ENCODE results near the gene ZNF697. TPM values are rescaled to one million over a fixed set of nuclear protein-coding genes. Genes with fewer than 3 reads are reported as not detected.
"Not testable (repeated sequence)": the region's sequence is repeated elsewhere in the genome, so short reads cannot be mapped to it uniquely, and the experiment has no call there.

Gene ZNF697
- 1 to 10 TPM; 2.9 to 4.9 (median 3.9) TPM for total RNA-seq
- 1 to 10 TPM; 1.3 to 2.2 (median 2.0) TPM for polyA plus RNA-seq
- long read RNA-seq, donor 1, partial matches to known transcripts, result 0 of 1 reads
- long read RNA-seq, donor 1, other reads (novel, unspliced or antisense), result 1 of 1 reads
- long read RNA-seq, donor 2, result 0 reads

- ATAC-seq (peak; percentile 94 to 96 (median 96)), DNase-seq (peak; percentile 98 to 99)
- peak; percentile 8 for TF ChIP-seq CTCF (IDR thresholded peaks at IDR 0.05)
- no peaks in the 10 kb centered on the region for H3K9me3 ChIP-seq
- intact Hi-C loops (cut with DNase I), result loop anchor here (2.0 kb wide), 2 partner anchors 15 to 25 kb away; no protein-coding TSS in a partner anchor
- peak within 1 kb of the TSS; percentile 93 for H3K27ac ChIP-seq
- H3K4me3 ChIP-seq, result peak within 1 kb of the TSS; percentile 96
- H3K4me1 ChIP-seq, result peaks cover 6% of the 10 kb centered on the region
- no peaks in the 10 kb centered on the region for H3K27me3 ChIP-seq (ENCODE audit: insufficient read depth in 3 of 3, low read length in 2 of 3)
- no peaks in the 10 kb centered on the region for H3K36me3 ChIP-seq (ENCODE audit: insufficient read depth in 1 of 2, low read depth in 1 of 2)
- 0 to 1% (median 0%) methylated on average over 65 to 81 of the region's 81 CpGs for WGBS, 3 donors
These were observed at the start of gene ZNF697 for GRCh38 chr1:119647734-119648619. Gene ZNF697 (minus strand): TSS chr1:119648266. CDS start chr1:119626100, 22,166 bp downstream.

- 37 to 52% (median 52%) methylated on average over 3 of the region's 3 CpGs for WGBS, 3 donors
- no peak for TF ChIP-seq CTCF (IDR thresholded peaks at IDR 0.05)
- H3K36me3 ChIP-seq (ENCODE audit: insufficient read depth in 1 of 2, low read depth in 1 of 2), result no peaks in the 10 kb centered on the region
- peaks cover 0 to 2% (median 0%) of the 10 kb centered on the region in 3 donors for H3K27me3 ChIP-seq (ENCODE audit: insufficient read depth in 3 of 3, low read length in 2 of 3)
- no peak for ATAC-seq
- H3K9me3 ChIP-seq, result peaks cover 3% of the 10 kb centered on the region
- H3K4me1 ChIP-seq, result no peaks in the 10 kb centered on the region
- no peak for DNase-seq
- no peak overlapping the region for H3K4me3 ChIP-seq
- intact Hi-C loops (cut with DNase I), result no loop called here
- no peak overlapping the region for H3K27ac ChIP-seq
These were observed 49.5 kb upstream of the ZNF697 start for GRCh38 chr1:119697598-119697997.

GRCh38 chr1:119696863-119697262 lies 48.8 kb upstream of the ZNF697 start:
- WGBS, 3 donors, result 65 to 88% (median 81%) methylated on average over 4 of the region's 4 CpGs

GRCh38 chr1:119689511-119689910 lies 41.4 kb upstream of the ZNF697 start:
- Histone ChIP-seq H3K9me3 (no peaks in the 10 kb centered on the region), H3K27ac (no peak overlapping the region), H3K4me1 (no peaks in the 10 kb centered on the region), H3K36me3 (ENCODE audit: insufficient read depth in 1 of 2, low read depth in 1 of 2) (no peaks in the 10 kb centered on the region), H3K4me3 (no peak overlapping the region), H3K27me3 (ENCODE audit: insufficient read depth in 3 of 3, low read length in 2 of 3) (no peaks in the 10 kb centered on the region)
- TF ChIP-seq CTCF (IDR thresholded peaks at IDR 0.05), result no peak
- ATAC-seq, result no peak
- DNase-seq, result no peak
- intact Hi-C loops (cut with DNase I), result no loop called here

More at GRCh38 chr1:119696863-119697262, 48.8 kb upstream of the ZNF697 start:
- H3K4me1 ChIP-seq; H3K27ac ChIP-seq; H3K27me3 ChIP-seq (ENCODE audit: insufficient read depth in 3 of 3, low read length in 2 of 3); intact Hi-C loops (cut with DNase I); H3K4me3 ChIP-seq; H3K36me3 ChIP-seq (ENCODE audit: insufficient read depth in 1 of 2, low read depth in 1 of 2); H3K9me3 ChIP-seq; DNase-seq; ATAC-seq: not testable (repeated sequence)

GRCh38 chr1:119688810-119689209 lies 40.7 kb upstream of the ZNF697 start:
- no peaks in the 10 kb centered on the region for H3K36me3 ChIP-seq (ENCODE audit: insufficient read depth in 1 of 2, low read depth in 1 of 2)
- no peaks in the 10 kb centered on the region for H3K27me3 ChIP-seq (ENCODE audit: insufficient read depth in 3 of 3, low read length in 2 of 3)
- no peak for TF ChIP-seq CTCF (IDR thresholded peaks at IDR 0.05)
- H3K27ac ChIP-seq, result no peak overlapping the region
- intact Hi-C loops (cut with DNase I), result no loop called here
- no peak overlapping the region for H3K4me3 ChIP-seq
- no peaks in the 10 kb centered on the region for H3K4me1 ChIP-seq
- DNase-seq (no peak), ATAC-seq (no peak)
- H3K9me3 ChIP-seq, result no peaks in the 10 kb centered on the region
